DOHH2 (cell line): Measurements from ENCODE around the gene GMPS.
A peak's percentile ranks its signal among the peaks of the same experiment; 100 is the strongest.

Source experiments
- H3F3A ChIP-seq: fragments of 200-600 bp; sonication (generic), shearing (Covaris generic); 2 replicates; pipeline ENCODE4 v1.6.0; 2016; ENCODE audit warnings: antibody characterized with exemption, mild to moderate bottlenecking; ENCODE audit not compliant: control insufficient read depth, insufficient read depth
- H3K27ac ChIP-seq: fragments of 200-600 bp; sonication (generic); 2 replicates; pipeline ENCODE4 v1.5.1; 2014; ENCODE audit warnings: low read depth, mild to moderate bottlenecking, low read length, moderate library complexity
- H3K27me3 ChIP-seq: fragments of 200-600 bp; sonication (generic); 2 replicates; pipeline ENCODE4 v1.6.1; 2014; ENCODE audit warnings: mild to moderate bottlenecking, low read length, mixed read lengths; ENCODE audit not compliant: control insufficient read depth
- H3K36me3 ChIP-seq: fragments of 200-600 bp; sonication (generic); 2 replicates; pipeline ENCODE4 v1.6.1; 2014; ENCODE audit warnings: mild to moderate bottlenecking, low read length, moderate library complexity, mixed read lengths; ENCODE audit not compliant: control insufficient read depth
- H3K4me1 ChIP-seq: fragments of 200-600 bp; sonication (generic); 2 replicates; pipeline ENCODE4 v1.6.1; 2014; ENCODE audit warnings: mild to moderate bottlenecking, low read length, mixed read lengths; ENCODE audit not compliant: control insufficient read depth
- H3K4me2 ChIP-seq: fragments of 200-600 bp; sonication (generic); 2 replicates; pipeline ENCODE4 v1.6.0; 2014; ENCODE audit warnings: mild to moderate bottlenecking, low read length, moderate library complexity
- H3K4me3 ChIP-seq: fragments of 200-600 bp; sonication (generic); 2 replicates; pipeline ENCODE4 v1.5.1; 2014; ENCODE audit warnings: mild to moderate bottlenecking, low read length, mixed read lengths
- H3K79me2 ChIP-seq: fragments of 200-600 bp; sonication (generic); 2 replicates; pipeline ENCODE4 v1.6.1; 2014; ENCODE audit warnings: mild to moderate bottlenecking, low read length, mixed read lengths; ENCODE audit not compliant: control insufficient read depth
- H3K9me2 ChIP-seq: fragments of 200-600 bp; sonication (generic); replicated peaks from 2 replicates; pipeline ENCODE4 v1.6.1; 2014; ENCODE audit warnings: mild to moderate bottlenecking, low read length, mixed read lengths; ENCODE audit not compliant: control insufficient read depth
- H3K9me3 ChIP-seq: fragments of 200-600 bp; sonication (generic); 2 replicates; pipeline ENCODE4 v1.6.1; 2014; ENCODE audit warnings: antibody characterized with exemption, low read length, mixed read lengths; ENCODE audit not compliant: control insufficient read depth, insufficient read depth
- H4K20me1 ChIP-seq: fragments of 200-600 bp; sonication (generic); 2 replicates; pipeline ENCODE4 v1.6.0; 2014; ENCODE audit warnings: low read depth, mild to moderate bottlenecking, antibody characterized with exemption, low read length, moderate library complexity; ENCODE audit not compliant: control insufficient read depth, insufficient read depth
- EZH2phosphoT487 ChIP-seq: fragments of 200-600 bp; sonication (generic); IDR thresholded peaks from 2 replicates; pipeline ENCODE4 v1.6.1; 2017; ENCODE audit warnings: borderline replicate concordance, mild to moderate bottlenecking, antibody characterized with exemption, low read length, moderate library complexity, mixed read lengths
- TF ChIP-seq, protein P1 (sequence below): fragments of 200-600 bp; sonication (generic); IDR thresholded peaks from one replicate; pipeline ENCODE4 v1.5.1; 2014; ENCODE audit warnings: antibody characterized with exemption, mild to moderate bottlenecking, low read depth, low read length; ENCODE audit not compliant: poor library complexity, severe bottlenecking

The GMPS gene

DNA sequence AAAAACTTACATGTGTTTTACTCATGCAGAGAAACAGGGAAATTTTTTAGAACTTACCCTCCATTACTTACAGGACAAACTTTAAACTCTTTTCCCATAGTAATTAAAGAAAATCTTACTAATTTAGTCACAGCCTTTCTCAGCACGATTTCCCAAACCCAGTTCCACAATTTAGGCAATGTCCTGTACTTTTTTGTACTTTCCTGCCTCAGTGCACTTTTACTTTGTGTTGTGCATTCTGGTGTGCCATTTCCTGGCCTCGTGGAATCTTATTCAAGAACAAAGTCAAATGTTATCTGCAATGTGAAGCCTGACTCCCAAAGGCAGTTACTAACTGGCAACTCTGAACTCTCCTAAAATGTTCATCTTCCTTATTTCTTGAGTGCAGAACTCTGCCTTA, 18.1 kb upstream of the GMPS start:
- no peaks in the 10 kb centered on the region for H3K9me2 ChIP-seq
- H3K27ac ChIP-seq = no peak overlapping the region
- H3K9me3 ChIP-seq = no peaks in the 10 kb centered on the region
- TF ChIP-seq, protein P1, sequence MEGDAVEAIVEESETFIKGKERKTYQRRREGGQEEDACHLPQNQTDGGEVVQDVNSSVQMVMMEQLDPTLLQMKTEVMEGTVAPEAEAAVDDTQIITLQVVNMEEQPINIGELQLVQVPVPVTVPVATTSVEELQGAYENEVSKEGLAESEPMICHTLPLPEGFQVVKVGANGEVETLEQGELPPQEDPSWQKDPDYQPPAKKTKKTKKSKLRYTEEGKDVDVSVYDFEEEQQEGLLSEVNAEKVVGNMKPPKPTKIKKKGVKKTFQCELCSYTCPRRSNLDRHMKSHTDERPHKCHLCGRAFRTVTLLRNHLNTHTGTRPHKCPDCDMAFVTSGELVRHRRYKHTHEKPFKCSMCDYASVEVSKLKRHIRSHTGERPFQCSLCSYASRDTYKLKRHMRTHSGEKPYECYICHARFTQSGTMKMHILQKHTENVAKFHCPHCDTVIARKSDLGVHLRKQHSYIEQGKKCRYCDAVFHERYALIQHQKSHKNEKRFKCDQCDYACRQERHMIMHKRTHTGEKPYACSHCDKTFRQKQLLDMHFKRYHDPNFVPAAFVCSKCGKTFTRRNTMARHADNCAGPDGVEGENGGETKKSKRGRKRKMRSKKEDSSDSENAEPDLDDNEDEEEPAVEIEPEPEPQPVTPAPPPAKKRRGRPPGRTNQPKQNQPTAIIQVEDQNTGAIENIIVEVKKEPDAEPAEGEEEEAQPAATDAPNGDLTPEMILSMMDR = no peak
- no peak for TF ChIP-seq EZH2phosphoT487
- H3K79me2 ChIP-seq = peaks cover 68% of the 10 kb centered on the region
- H3F3A ChIP-seq = peaks cover 5% of the 10 kb centered on the region; the same call in 1 of the 2 replicates
- H4K20me1 ChIP-seq = peaks cover 15% of the 10 kb centered on the region; the same call in 1 of the 2 replicates
- H3K27me3 ChIP-seq = no peaks in the 10 kb centered on the region
- peaks cover 29% of the 10 kb centered on the region for H3K4me1 ChIP-seq
- H3K4me2 ChIP-seq = peak overlapping the region; percentile 83
- H3K4me3 ChIP-seq = peak overlapping the region; percentile 97
- H3K36me3 ChIP-seq = peaks cover 27% of the 10 kb centered on the region

DNA sequence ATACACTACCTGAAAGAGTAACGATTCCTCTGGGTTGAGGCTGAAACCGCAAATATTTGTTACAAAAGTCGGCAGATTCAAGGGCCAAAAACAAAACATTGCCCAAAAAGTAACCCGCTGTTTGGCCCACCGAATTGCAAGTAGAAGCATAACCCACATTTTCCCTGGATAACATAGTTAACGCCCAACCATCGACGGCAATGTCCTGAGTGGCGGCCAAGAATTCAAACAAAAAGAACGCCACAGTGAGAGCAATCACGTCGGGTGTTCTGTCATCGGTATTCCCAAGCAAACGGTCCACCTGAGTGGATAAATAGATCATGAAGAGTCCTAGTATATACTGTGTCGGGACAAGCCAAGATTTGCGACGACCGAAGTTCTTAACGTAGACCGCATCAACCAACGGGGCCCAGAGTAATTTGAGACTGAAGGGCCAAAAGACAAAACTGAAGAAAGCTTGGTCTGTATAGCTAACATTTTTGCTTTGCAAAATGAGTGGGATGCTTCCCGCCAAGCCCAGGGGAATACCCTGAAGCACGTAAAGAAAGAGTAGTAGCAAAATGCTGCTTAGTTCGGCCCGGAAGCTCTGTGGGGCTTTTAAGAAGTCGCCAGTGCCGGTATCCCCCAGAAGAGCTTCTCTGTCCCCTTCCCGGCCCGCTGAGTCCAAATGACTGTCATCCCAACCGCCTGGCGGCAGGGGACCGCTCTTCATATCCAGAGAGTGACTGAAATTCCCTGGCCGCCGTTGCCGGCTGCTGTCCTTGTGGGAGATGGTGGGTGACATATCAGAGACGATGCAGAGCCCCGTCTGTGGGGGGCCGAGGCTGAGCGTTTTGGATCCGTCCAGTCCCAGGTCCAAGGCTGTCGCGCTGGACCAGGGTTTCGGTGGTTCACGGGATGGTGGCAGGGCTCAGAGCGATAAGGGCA, 17.0 kb upstream of the GMPS start:
- H3K4me1 ChIP-seq = peaks cover 29% of the 10 kb centered on the region
- peaks cover 5% of the 10 kb centered on the region; the same call in 1 of the 2 replicates for H3F3A ChIP-seq
- peaks cover 59% of the 10 kb centered on the region for H3K79me2 ChIP-seq

DNA sequence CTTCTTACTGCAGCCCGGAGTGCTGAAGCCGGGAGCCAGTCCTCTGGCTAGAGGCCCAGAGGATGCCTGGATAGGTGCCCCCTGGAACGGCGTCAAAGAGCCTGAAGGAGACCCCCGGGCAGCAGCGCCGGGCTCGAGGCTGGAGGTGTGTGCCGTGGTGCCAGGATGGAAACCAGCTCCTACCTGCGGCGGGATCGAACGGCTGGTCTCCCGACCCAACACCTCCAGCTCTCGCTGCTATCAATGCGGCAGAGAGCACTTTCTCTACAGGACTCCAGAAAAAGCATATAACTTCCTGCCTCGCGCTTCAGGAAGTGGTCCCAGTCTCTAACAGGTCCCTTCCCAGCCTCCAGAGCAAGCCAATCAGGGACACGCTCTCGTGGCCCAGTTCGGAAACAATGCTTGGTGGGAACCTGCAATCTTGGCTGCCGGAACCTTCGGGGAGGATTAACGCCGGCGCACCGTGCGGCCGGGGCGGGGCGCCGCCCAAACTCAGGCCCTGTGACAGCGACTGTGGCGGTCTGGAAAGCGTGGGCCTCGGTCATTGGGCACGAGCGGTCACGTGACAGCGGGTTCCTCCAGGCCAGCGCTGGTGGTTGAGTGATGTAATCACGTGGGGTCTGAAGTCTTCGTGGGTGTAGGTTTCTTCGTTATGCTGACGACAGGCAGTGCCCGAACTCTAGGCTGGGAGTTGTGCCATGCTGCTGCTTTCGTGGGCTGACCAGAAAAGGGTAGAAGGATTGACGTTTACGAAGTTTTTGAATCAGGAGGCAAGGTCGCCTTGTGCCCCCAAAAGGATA, 16.1 kb upstream of the GMPS start, which contains the start of gene SLC33A1:
Gene SLC33A1, minus strand, starts transcription at position 287 of the 800 bp plus-strand sequence. CDS start 430 bp downstream, outside the sequence.
- Histone ChIP-seq H3K4me2 (peak within 1 kb of the TSS; percentile 91), H3F3A (peaks cover 5% of the 10 kb centered on the region; the same call in 1 of the 2 replicates)

More for the DNA sequence above, 17.0 kb upstream of the GMPS start:
- no peaks in the 10 kb centered on the region for H3K27me3 ChIP-seq
- TF ChIP-seq, protein P1 = no peak
- no peak for TF ChIP-seq EZH2phosphoT487
- peaks cover 24% of the 10 kb centered on the region for H3K36me3 ChIP-seq
- no peaks in the 10 kb centered on the region for H3K9me3 ChIP-seq
- H3K4me3 ChIP-seq = peak overlapping the region; percentile 97
- H4K20me1 ChIP-seq = peaks cover 15% of the 10 kb centered on the region; the same call in 1 of the 2 replicates
- no peaks in the 10 kb centered on the region for H3K9me2 ChIP-seq
- peak overlapping the region; percentile 53 for H3K27ac ChIP-seq
- H3K4me2 ChIP-seq = peak overlapping the region; percentile 83

More for the DNA sequence above, 16.1 kb upstream of the GMPS start, which contains the start of gene SLC33A1:
- peak within 1 kb of the TSS; percentile 60 for H3K27ac ChIP-seq
- peaks cover 51% of the 10 kb centered on the region for H3K79me2 ChIP-seq
- no peaks in the 10 kb centered on the region for H3K9me3 ChIP-seq
- TF ChIP-seq, protein P1 = no peak
- TF ChIP-seq EZH2phosphoT487 = no peak
- H3K4me1 ChIP-seq = peaks cover 26% of the 10 kb centered on the region
- peaks cover 15% of the 10 kb centered on the region; the same call in 1 of the 2 replicates for H4K20me1 ChIP-seq
- H3K9me2 ChIP-seq = no peaks in the 10 kb centered on the region
- H3K4me3 ChIP-seq = peak within 1 kb of the TSS; percentile 97
- H3K36me3 ChIP-seq = peaks cover 24% of the 10 kb centered on the region
- H3K27me3 ChIP-seq = no peaks in the 10 kb centered on the region
